Ishikawa (cell line): ENCODE results near the gene ACOXL.

ENCODE experiments used
- CEBPB ChIP-seq: IDR thresholded peaks from 2 replicates; pipeline ENCODE4 v1.6.1; 2012
- CREB1 ChIP-seq: IDR thresholded peaks from 2 replicates; pipeline ENCODE4 v1.6.1; 2012; ENCODE audit warnings: low read depth
- EGR1 ChIP-seq: IDR thresholded peaks from 2 replicates; pipeline ENCODE4 v1.6.1; 2012
- EP300 ChIP-seq: IDR thresholded peaks from 2 replicates; pipeline ENCODE4 v1.6.1; 2012; ENCODE audit warnings: borderline replicate concordance
- FOXM1 ChIP-seq: IDR thresholded peaks from 2 replicates; pipeline ENCODE4 v1.6.1; 2012; ENCODE audit warnings: low read depth, borderline replicate concordance
- MAX ChIP-seq: IDR thresholded peaks from 2 replicates; pipeline ENCODE4 v1.6.1; 2012
- NFIC ChIP-seq: IDR thresholded peaks from 2 replicates; pipeline ENCODE4 v1.6.1; 2012
- RAD21 ChIP-seq: IDR thresholded peaks from 2 replicates; pipeline ENCODE4 v1.6.1; 2012; ENCODE audit warnings: low read depth
- REST ChIP-seq: IDR thresholded peaks from 2 replicates; pipeline ENCODE4 v1.6.1; 2012; ENCODE audit warnings: low read depth, mild to moderate bottlenecking
- TAF1 ChIP-seq: IDR thresholded peaks from 2 replicates; pipeline ENCODE4 v1.6.1; 2012; ENCODE audit warnings: low read depth, mild to moderate bottlenecking
- TCF12 ChIP-seq: IDR thresholded peaks from 2 replicates; pipeline ENCODE4 v1.6.1; 2012; ENCODE audit warnings: low read depth
- TEAD4 ChIP-seq: IDR thresholded peaks from 2 replicates; pipeline ENCODE4 v1.6.1; 2012
- USF1 ChIP-seq: IDR thresholded peaks from 2 replicates; pipeline ENCODE4 v1.6.1; 2012
- YY1 ChIP-seq: IDR thresholded peaks from 2 replicates; pipeline ENCODE4 v1.6.1; 2012; ENCODE audit warnings: low read depth
- ZBTB7A ChIP-seq: IDR thresholded peaks from 2 replicates; pipeline ENCODE4 v1.6.1; 2012; ENCODE audit warnings: low read depth

The ACOXL gene

GRCh38 chr2:111066062-111066593 lies 333.8 kb downstream of the ACOXL start:
- TF ChIP-seq MAX (no peak), ZBTB7A (no peak), REST (no peak), TCF12 (no peak), RAD21 (no peak), TAF1 (no peak), CEBPB (no peak), EP300 (no peak)

GRCh38 chr2:111068435-111069058 lies 336.2 kb downstream of the ACOXL start:
- peak; percentile 40; the same call in 1 of the 2 replicates for TF ChIP-seq EP300
- TF ChIP-seq RAD21 = no peak
- TF ChIP-seq CEBPB = peak; percentile 93
- TF ChIP-seq NFIC = 0 out of 2 replicates have a peak, but pooled peaks have one; percentile 22
- TF ChIP-seq TCF12 = peak; percentile 78
- TF ChIP-seq MAX = 0 out of 2 replicates have a peak, but pooled peaks have one; percentile 15
- no peak for TF ChIP-seq REST
- TF ChIP-seq ZBTB7A = no peak

- TF ChIP-seq EP300 (no peak), FOXM1 (no peak), ZBTB7A (no peak), MAX (no peak), TCF12 (no peak), REST (no peak), CEBPB (no peak), TEAD4 (no peak), TAF1 (no peak), RAD21 (no peak), EGR1 (no peak), CREB1 (no peak), NFIC (no peak), USF1 (no peak), YY1 (no peak)
Measured at GRCh38 chr2:111069722-111070121, 337.3 kb downstream of the ACOXL start.

- TF ChIP-seq USF1 (peak; percentile 90), TCF12 (no peak), EP300 (peak; percentile 49; the same call in 1 of the 2 replicates), EGR1 (no peak), FOXM1 (no peak)
Measured at GRCh38 chr2:111071600-111072171, 339.3 kb downstream of the ACOXL start.
